HepG2 (cell line): Measurements from ENCODE around the gene BTG1. TPM values are rescaled to one million over a fixed set of nuclear protein-coding genes. Genes with fewer than 3 reads are reported as not detected.

Source experiments
- ATAC-seq: fragments of 200-7000 bp; cut with Tn5 transposase; 3 replicates; pipeline ENCODE4 v1.9.1; 2020; ENCODE audit warnings: mild to moderate bottlenecking, moderate library complexity
- BruUV-seq: library from RNA; stranded (reverse); fragments of 400-500 nt; replicated peaks from 2 replicates; lab custom pipeline; 2021; lab: Mats Ljungman, UMichigan
- CTCF ChIA-PET: fragments of 300-600 bp; formaldehyde crosslinking; extraction: SDS; loops from one replicate; lab custom pipeline; 2021; ENCODE audit warnings: low total read pairs, inconsistent platforms, low intra/inter-chr PET ratio; lab: Yijun Ruan, JAX
- POLR2A ChIA-PET: fragments of 350-600 bp; sonication (Branson Sonifier 250); formaldehyde crosslinking; loops from one replicate; lab custom pipeline; 2020; ENCODE audit warnings: antibody characterized with exemption, inconsistent platforms; lab: Yijun Ruan, JAX
- DNase-seq: peaks from one replicate; pipeline ENCODE4 v3.0.0-alpha.2; 2015; ENCODE audit warnings: low spot score
- FAIRE-seq: peaks from 3 replicates; lab custom pipeline; 2011; peaks lifted over from hg19 to GRCh38; lab: Jason Lieb, UNC
- H2AFZ ChIP-seq: one replicate; pipeline ENCODE4 v1.6.1; 2011; ENCODE audit warnings: low read length, inconsistent platforms
- H3K27ac ChIP-seq: fragments of 300-600 bp; 3 replicates; pipeline ENCODE4 v1.8.0; 2011; ENCODE audit warnings: mixed run types, mild to moderate bottlenecking, mixed read lengths, low read length, inconsistent platforms; ENCODE audit not compliant: insufficient read depth; ENCODE audit errors: extremely low read length
- H3K27me3 ChIP-seq, 2 experiments: fragments of 200-600 bp in 1 of 2; 2 replicates in 1 of 2; 3 replicates in 1 of 2; pipeline versions ENCODE4 v1.6.0 to v1.8.0; 2011; ENCODE audit warnings: low read length in 2 of 2, mild to moderate bottlenecking in 2 of 2, moderate library complexity in 2 of 2, inconsistent platforms in 1 of 2; ENCODE audit not compliant: insufficient read depth in 2 of 2, control insufficient read depth in 1 of 2
- H3K36me3 ChIP-seq, 2 experiments: fragments of 200-600 bp in 1 of 2; replicated peaks in 1 of 2; 2 replicates in 1 of 2; 3 replicates in 1 of 2; pipeline versions ENCODE4 v1.5.1 to v1.8.0; 2011; ENCODE audit warnings: low read length in 2 of 2, inconsistent platforms in 1 of 2; ENCODE audit not compliant: insufficient read depth in 2 of 2, control insufficient read depth in 1 of 2
- H3K4me1 ChIP-seq: 2 replicates; pipeline ENCODE4 v1.5.1; 2012; ENCODE audit warnings: low read length, inconsistent platforms; ENCODE audit not compliant: insufficient read depth
- H3K4me2 ChIP-seq: 2 replicates; pipeline ENCODE4 v1.6.0; 2011; ENCODE audit warnings: low read depth, low read length, inconsistent platforms
- H3K4me3 ChIP-seq, 3 experiments: fragments of 200-600 bp in 1 of 3; sonication (generic), shearing (Covaris generic) in 1 of 3; replicated peaks in 1 of 3; 2 replicates each; pipeline ENCODE4 v1.5.1; 2011 to 2016; ENCODE audit warnings: low read length in 3 of 3, inconsistent platforms in 2 of 3, low read depth in 2 of 3, mild to moderate bottlenecking in 2 of 3, control low read depth in 1 of 3, mixed read lengths in 1 of 3; ENCODE audit not compliant: insufficient read depth in 1 of 3
- H3K79me2 ChIP-seq: one replicate; pipeline ENCODE4 v1.6.1; 2011; ENCODE audit warnings: low read length, inconsistent platforms; ENCODE audit not compliant: insufficient read depth
- H3K9ac ChIP-seq: 2 replicates; pipeline ENCODE4 v1.6.0; 2011; ENCODE audit warnings: mild to moderate bottlenecking, low read depth, low read length, inconsistent platforms; ENCODE audit not compliant: insufficient read depth
- H3K9me3 ChIP-seq: 2 replicates; pipeline ENCODE4 v1.5.1; 2012; ENCODE audit warnings: mild to moderate bottlenecking, low read length
- H4K20me1 ChIP-seq: 2 replicates; pipeline ENCODE4 v1.6.0; 2011; ENCODE audit warnings: inconsistent platforms, mild to moderate bottlenecking, low read length, moderate library complexity; ENCODE audit not compliant: insufficient read depth
- CBFB ChIP-seq: sonication (generic); formaldehyde crosslinking; IDR thresholded peaks from 2 replicates; pipeline ENCODE4 v1.4.0; 2020; ENCODE audit warnings: missing genetic modification reagents
- CREB1 ChIP-seq, 2 experiments: fragments of 450-650 bp in 1 of 2; IDR thresholded peaks; 2 replicates each; pipeline ENCODE4 v1.6.1; 2016 to 2017; ENCODE audit warnings: control low read depth in 1 of 2, mild to moderate bottlenecking in 1 of 2, missing compliant biosample characterization in 1 of 2, missing genetic modification characterization in 1 of 2
- NCOA2 ChIP-seq: sonication (generic); formaldehyde crosslinking; IDR thresholded peaks from 2 replicates; pipeline ENCODE4 v1.8.0; 2022; ENCODE audit warnings: inconsistent platforms
- STAT5B ChIP-seq: sonication (generic); formaldehyde crosslinking; IDR thresholded peaks from 2 replicates; pipeline ENCODE4 v1.4.0; 2020; ENCODE audit warnings: missing genetic modification reagents
- TCF7 ChIP-seq: sonication (generic); IDR thresholded peaks from 2 replicates; pipeline ENCODE4 v1.6.1; 2016; ENCODE audit warnings: antibody characterized with exemption, low read depth
- ZC3H4 ChIP-seq: sonication (generic); formaldehyde crosslinking; IDR thresholded peaks from 2 replicates; pipeline ENCODE4 v1.4.0; 2020; ENCODE audit warnings: missing genetic modification reagents, borderline replicate concordance
- ZNF136 ChIP-seq: sonication (generic); formaldehyde crosslinking; IDR thresholded peaks from 2 replicates; pipeline ENCODE4 v1.8.1; 2022; ENCODE audit warnings: low read depth, mild to moderate bottlenecking, moderate library complexity, missing genetic modification reagents
- ZNF292 ChIP-seq: sonication (generic); formaldehyde crosslinking; IDR thresholded peaks from 2 replicates; pipeline ENCODE4 v1.8.1; 2022; ENCODE audit warnings: mild to moderate bottlenecking, low read depth, missing genetic modification reagents, borderline replicate concordance
- ZNF44 ChIP-seq: sonication (generic); formaldehyde crosslinking; IDR thresholded peaks from 2 replicates; pipeline ENCODE4 v1.5.1; 2020; ENCODE audit warnings: mild to moderate bottlenecking, missing genetic modification reagents
- ZNF629 ChIP-seq: sonication (generic); formaldehyde crosslinking; conservative IDR thresholded peaks from 2 replicates; pipeline ENCODE4 v1.5.0; 2020; ENCODE audit warnings: missing genetic modification reagents
- ZNF768 ChIP-seq: sonication (generic); formaldehyde crosslinking; IDR thresholded peaks from 2 replicates; pipeline ENCODE4 v1.4.0; 2020; ENCODE audit warnings: missing genetic modification reagents
- WGBS: methylation state at CpG from one replicate; pipeline ENCODE4 v1.1.6; 2017; ENCODE audit warnings: low lambda C conversion rate; 5-methylcytosine and 5-hydroxymethylcytosine counted together
- in situ Hi-C: cut with HindIII; loops from 2 replicates; pipeline ENCODE4 v1.10.0; 2017; ENCODE audit warnings: low pct_unique_long_range_greater_than_20kb; ENCODE audit not compliant: extremely low pct_ligation_motif_present
- intact Hi-C: fragments of 100-400 bp; cut with micrococcal nuclease; formaldehyde crosslinking; loops from one replicate; pipeline ENCODE4 v1.10.0; 2022; ENCODE audit not compliant: unreplicated experiment
- polyA plus RNA-seq, 8 experiments: library from polyadenylated mRNA; depleted of rRNA in 3 of 8; stranded (reverse) in 7 of 8; unstranded in 1 of 8; fragments of >200 nt; fragmentation: Illumina TruSeq in 4 of 8; extraction: Trizol in 4 of 8; gene quantifications; 2 replicates each; pipeline versions ENCODE4 v1.2.1 to v1.2.3, GENCODE V29; 2011 to 2016; ENCODE audit warnings: low read depth in 4 of 8, missing spikeins in 1 of 8, mixed read lengths in 1 of 8; ENCODE audit not compliant: insufficient read depth in 1 of 8
- total RNA-seq, 5 experiments: library from RNA; depleted of rRNA; stranded (reverse); fragments of >200 nt; fragmentation: Illumina TruSeq; extraction: Trizol; gene quantifications; 2 replicates each; pipeline ENCODE4 v1.2.3, GENCODE V29; 2016; ENCODE audit warnings: low read depth in 1 of 5
- TF ChIP-seq, protein P1 (sequence below): sonication (generic); formaldehyde crosslinking; IDR thresholded peaks from 2 replicates; pipeline ENCODE4 v1.8.0; 2022; ENCODE audit warnings: missing genetic modification reagents, mild to moderate bottlenecking, inconsistent platforms, borderline replicate concordance
- TF ChIP-seq, protein P2 (sequence below): sonication (generic); formaldehyde crosslinking; IDR thresholded peaks from 2 replicates; pipeline ENCODE4 v1.8.0; 2023; ENCODE audit warnings: mild to moderate bottlenecking, missing genetic modification reagents

Gene BTG1
- total and polyA plus RNA-seq, 2 of the 13 experiments (the other 11 are each of a cell fraction or from before 2014, with no cell fraction given), result 7.5 to 16.7 TPM

DNA sequence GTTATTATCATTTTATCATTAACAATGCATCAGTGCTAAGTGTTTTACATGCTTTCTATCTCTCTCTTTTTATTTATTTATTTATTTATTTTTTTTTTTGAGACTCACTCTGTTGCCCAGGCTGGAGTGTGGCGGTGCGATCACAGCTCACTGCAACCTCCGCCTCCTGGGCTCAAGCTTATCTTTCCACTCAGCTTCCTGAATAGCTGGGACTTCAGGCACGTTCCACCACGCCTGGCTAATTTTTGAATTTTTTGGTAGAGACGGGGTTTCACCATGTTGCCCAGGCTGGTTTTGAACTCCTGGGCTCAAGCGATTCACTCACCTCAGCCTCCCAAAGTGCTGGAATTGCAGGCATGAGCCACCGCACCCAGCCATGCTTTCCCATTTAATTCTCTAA lies 3.9 kb upstream of the BTG1 start (continued):
- TF ChIP-seq STAT5B (CRISPR knock-in tag), result no peak
- no peak for TF ChIP-seq CREB1 (IDR thresholded peaks at IDR 0.05)
- TF ChIP-seq CREB1 (CRISPR knock-in tag; IDR thresholded peaks at IDR 0.05), result no peak
- no peak for TF ChIP-seq ZNF768

GRCh38 chr12:92147491-92147890 lies 1.8 kb upstream of the BTG1 start:
- Histone ChIP-seq H4K20me1 (peaks cover 23% of the 10 kb centered on the region), H3K9ac (no peak overlapping the region), H3K79me2 (peaks cover 28% of the 10 kb centered on the region), H3K4me3 (no peak overlapping the region), H3K36me3 (no peaks in the 10 kb centered on the region), H3K27ac (no peak overlapping the region), H3K27me3 (peaks cover 0 to 3% of the 10 kb centered on the region in 2 experiments; a peak in 1 of 5 replicates), H3K4me1 (peaks cover 24% of the 10 kb centered on the region), H3K9me3 (no peaks in the 10 kb centered on the region), H2AFZ (no peak overlapping the region), H3K4me2 (no peak overlapping the region)
- intact Hi-C loops, result loop anchor here (2.0 to 10.0 kb wide), 3 partner anchors 113 to 423 kb away; no protein-coding TSS in a partner anchor
- TF ChIP-seq, protein P1, sequence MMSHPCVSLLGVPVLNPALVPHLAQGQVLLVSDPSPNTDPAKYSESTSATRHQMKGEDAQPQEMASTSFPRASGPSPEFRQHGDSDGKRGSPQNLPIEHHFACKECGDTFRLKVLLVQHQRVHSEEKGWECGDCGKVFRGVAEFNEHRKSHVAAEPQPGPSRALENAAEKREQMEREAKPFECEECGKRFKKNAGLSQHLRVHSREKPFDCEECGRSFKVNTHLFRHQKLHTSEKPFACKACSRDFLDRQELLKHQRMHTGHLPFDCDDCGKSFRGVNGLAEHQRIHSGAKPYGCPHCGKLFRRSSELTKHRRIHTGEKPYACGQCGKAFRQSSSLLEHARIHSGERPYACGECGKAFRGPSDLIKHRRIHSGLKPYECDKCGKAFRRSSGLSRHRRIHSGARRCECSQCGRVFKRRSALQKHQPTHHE, result no peak
- TF ChIP-seq, protein P2, sequence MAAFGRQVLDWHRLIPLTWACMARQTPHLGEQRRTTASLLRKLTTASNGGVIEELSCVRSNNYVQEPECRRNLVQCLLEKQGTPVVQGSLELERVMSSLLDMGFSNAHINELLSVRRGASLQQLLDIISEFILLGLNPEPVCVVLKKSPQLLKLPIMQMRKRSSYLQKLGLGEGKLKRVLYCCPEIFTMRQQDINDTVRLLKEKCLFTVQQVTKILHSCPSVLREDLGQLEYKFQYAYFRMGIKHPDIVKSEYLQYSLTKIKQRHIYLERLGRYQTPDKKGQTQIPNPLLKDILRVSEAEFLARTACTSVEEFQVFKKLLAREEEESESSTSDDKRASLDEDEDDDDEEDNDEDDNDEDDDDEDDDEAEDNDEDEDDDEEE (CRISPR knock-in tag), result no peak
- TF ChIP-seq ZNF629 (CRISPR knock-in tag), result no peak
- TF ChIP-seq ZNF292 (CRISPR knock-in tag), result no peak
- TF ChIP-seq NCOA2 (CRISPR knock-in tag), result no peak
- TF ChIP-seq TCF7, result no peak
- TF ChIP-seq ZC3H4 (CRISPR knock-in tag), result no peak
- no peak for TF ChIP-seq ZNF44
- no peak for TF ChIP-seq CBFB
- TF ChIP-seq ZNF136 (CRISPR knock-in tag), result no peak
- FAIRE-seq (no peak), ATAC-seq (no peak), DNase-seq (no peak)
- WGBS, result 59% methylated on average over 3 of the region's 3 CpGs
- POLR2A ChIA-PET, result no interaction called here
- CTCF ChIA-PET, result no interaction called here
- BruUV-seq, result no TSS peak
- in situ Hi-C loops, result loop anchor here (10.0 kb wide), 1 partner anchor 333 kb away; no protein-coding TSS in a partner anchor
